Upper lobe of left lung (tissue), 4 donors: Measurements from ENCODE around the gene REPS1.

Experiments
- POLR2AphosphoS5 ChIP-seq, 2 donors: sonication (generic); formaldehyde crosslinking; IDR thresholded peaks; one replicate each; pipeline ENCODE4 v1.5.1; 2017; ENCODE audit warnings: antibody characterized with exemption in 2 of 2
- TF ChIP-seq, protein P1 (sequence below), 6 experiments: fragments of 450-650 bp in 4 of 6; fragments of 200-600 bp in 2 of 6; sonication (generic) in 2 of 6; IDR thresholded peaks; one replicate each; pipeline ENCODE4 v1.5.1; 2016 to 2019; ENCODE audit warnings: antibody characterized with exemption in 6 of 6

DNA sequence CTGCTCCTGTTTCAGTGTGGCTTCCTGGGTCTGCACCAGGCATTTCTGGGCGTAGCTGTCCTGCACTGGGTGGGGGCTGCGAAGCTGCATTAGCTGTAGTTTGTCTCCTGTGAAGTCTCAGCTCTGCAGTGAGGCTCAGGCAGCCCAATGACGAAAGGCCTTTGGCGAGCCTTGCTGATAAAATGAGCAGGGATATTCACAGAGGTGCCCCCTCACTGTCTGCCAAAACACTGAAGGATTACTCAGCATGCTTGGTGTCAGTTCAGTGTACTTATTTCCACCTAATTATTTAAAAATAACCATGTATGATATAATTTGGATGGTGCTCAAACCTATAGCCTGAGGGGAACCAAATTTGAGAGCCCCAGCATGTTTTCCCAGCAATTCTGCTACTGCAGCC lies 118.7 kb downstream of the REPS1 start:
- TF ChIP-seq, protein P1, sequence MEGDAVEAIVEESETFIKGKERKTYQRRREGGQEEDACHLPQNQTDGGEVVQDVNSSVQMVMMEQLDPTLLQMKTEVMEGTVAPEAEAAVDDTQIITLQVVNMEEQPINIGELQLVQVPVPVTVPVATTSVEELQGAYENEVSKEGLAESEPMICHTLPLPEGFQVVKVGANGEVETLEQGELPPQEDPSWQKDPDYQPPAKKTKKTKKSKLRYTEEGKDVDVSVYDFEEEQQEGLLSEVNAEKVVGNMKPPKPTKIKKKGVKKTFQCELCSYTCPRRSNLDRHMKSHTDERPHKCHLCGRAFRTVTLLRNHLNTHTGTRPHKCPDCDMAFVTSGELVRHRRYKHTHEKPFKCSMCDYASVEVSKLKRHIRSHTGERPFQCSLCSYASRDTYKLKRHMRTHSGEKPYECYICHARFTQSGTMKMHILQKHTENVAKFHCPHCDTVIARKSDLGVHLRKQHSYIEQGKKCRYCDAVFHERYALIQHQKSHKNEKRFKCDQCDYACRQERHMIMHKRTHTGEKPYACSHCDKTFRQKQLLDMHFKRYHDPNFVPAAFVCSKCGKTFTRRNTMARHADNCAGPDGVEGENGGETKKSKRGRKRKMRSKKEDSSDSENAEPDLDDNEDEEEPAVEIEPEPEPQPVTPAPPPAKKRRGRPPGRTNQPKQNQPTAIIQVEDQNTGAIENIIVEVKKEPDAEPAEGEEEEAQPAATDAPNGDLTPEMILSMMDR (IDR thresholded peaks at IDR 0.05) = no peak
- no peak for TF ChIP-seq POLR2AphosphoS5 (IDR thresholded peaks at IDR 0.05)
